Measurements from ENCODE around the gene AKNA.

AKNA gene

GRCh38 chr9:114431770-114432169 is 44.0 kb upstream of the AKNA start:
- Histone ChIP-seq H3K9ac (ENCODE audit: low read length) (no peak overlapping the region), H2AFZ (ENCODE audit: low read length) (no peak overlapping the region), H3K36me3 (replicated peaks; ENCODE audit: insufficient read depth, low read length) (no peaks in the 10 kb centered on the region), H3K4me2 (ENCODE audit: low read depth, low read length) (no peak overlapping the region), H3K4me1 (ENCODE audit: low read length) (no peaks in the 10 kb centered on the region), H3K79me2 (ENCODE audit: low read length) (peaks cover 52% of the 10 kb centered on the region), H3F3A (ENCODE audit: insufficient read depth, low read length) (no peaks in the 10 kb centered on the region), H3K27ac (ENCODE audit: low read length) (no peak overlapping the region), H3K9me3 (replicated peaks; ENCODE audit: insufficient read depth, low read length) (no peaks in the 10 kb centered on the region), H3K27me3 (replicated peaks; ENCODE audit: insufficient read depth, low read length) (no peaks in the 10 kb centered on the region), H4K20me1 (ENCODE audit: insufficient read depth, low read length) (no peaks in the 10 kb centered on the region), H3K4me3 (ENCODE audit: low read length) (no peak overlapping the region), H3K9me2 (replicated peaks; ENCODE audit: insufficient read depth, low read length) (no peaks in the 10 kb centered on the region)
- TF ChIP-seq EZH2 (optimal IDR thresholded peaks at IDR 0.05; ENCODE audit: low read depth, low read length) (no peak), CTCF (IDR thresholded peaks at IDR 0.05; ENCODE audit: low read length) (no peak), EZH2phosphoT487 (IDR thresholded peaks at IDR 0.05; ENCODE audit: low read length) (no peak)
- no peak for DNase-seq

- no peak for DNase-seq
- Histone ChIP-seq H3K79me2 (ENCODE audit: low read length) (peaks cover 48% of the 10 kb centered on the region), H3F3A (ENCODE audit: insufficient read depth, low read length) (no peaks in the 10 kb centered on the region), H3K27me3 (replicated peaks; ENCODE audit: insufficient read depth, low read length) (no peaks in the 10 kb centered on the region), H3K36me3 (replicated peaks; ENCODE audit: insufficient read depth, low read length) (no peaks in the 10 kb centered on the region), H3K4me1 (ENCODE audit: low read length) (no peaks in the 10 kb centered on the region), H3K4me3 (ENCODE audit: low read length) (no peak overlapping the region), H3K9me3 (replicated peaks; ENCODE audit: insufficient read depth, low read length) (no peaks in the 10 kb centered on the region), H3K9me2 (replicated peaks; ENCODE audit: insufficient read depth, low read length) (no peaks in the 10 kb centered on the region), H3K27ac (ENCODE audit: low read length) (no peak overlapping the region), H3K4me2 (ENCODE audit: low read depth, low read length) (no peak overlapping the region), H3K9ac (ENCODE audit: low read length) (no peak overlapping the region), H4K20me1 (ENCODE audit: insufficient read depth, low read length) (no peaks in the 10 kb centered on the region), H2AFZ (ENCODE audit: low read length) (no peak overlapping the region)
- TF ChIP-seq CTCF (IDR thresholded peaks at IDR 0.05; ENCODE audit: low read length): no peak
- no peak for TF ChIP-seq EZH2 (optimal IDR thresholded peaks at IDR 0.05; ENCODE audit: low read depth, low read length)
- TF ChIP-seq EZH2phosphoT487 (IDR thresholded peaks at IDR 0.05; ENCODE audit: low read length): no peak
These were observed 43.2 kb upstream of the AKNA start for GRCh38 chr9:114431003-114431402.

- no peak for DNase-seq
- no peak for TF ChIP-seq EZH2phosphoT487 (IDR thresholded peaks at IDR 0.05; ENCODE audit: low read length)
- no peak for TF ChIP-seq CTCF (IDR thresholded peaks at IDR 0.05; ENCODE audit: low read length)
- no peak for TF ChIP-seq EZH2 (optimal IDR thresholded peaks at IDR 0.05; ENCODE audit: low read depth, low read length)
- H3K27ac ChIP-seq (ENCODE audit: low read length): no peak overlapping the region
- H3K27me3 ChIP-seq (replicated peaks; ENCODE audit: insufficient read depth, low read length): no peaks in the 10 kb centered on the region
- H3K36me3 ChIP-seq (replicated peaks; ENCODE audit: insufficient read depth, low read length): no peaks in the 10 kb centered on the region
- H3K4me2 ChIP-seq (ENCODE audit: low read depth, low read length): no peak overlapping the region
- no peaks in the 10 kb centered on the region for H4K20me1 ChIP-seq (ENCODE audit: insufficient read depth, low read length)
- H3K9ac ChIP-seq (ENCODE audit: low read length): no peak overlapping the region
- no peaks in the 10 kb centered on the region for H3K4me1 ChIP-seq (ENCODE audit: low read length)
- H3K9me3 ChIP-seq (replicated peaks; ENCODE audit: insufficient read depth, low read length): no peaks in the 10 kb centered on the region
- H3K4me3 ChIP-seq (ENCODE audit: low read length): no peak overlapping the region
- H3K79me2 ChIP-seq (ENCODE audit: low read length): peaks cover 49% of the 10 kb centered on the region
- H2AFZ ChIP-seq (ENCODE audit: low read length): no peak overlapping the region
- H3K9me2 ChIP-seq (replicated peaks; ENCODE audit: insufficient read depth, low read length): no peaks in the 10 kb centered on the region
- H3F3A ChIP-seq (ENCODE audit: insufficient read depth, low read length): no peaks in the 10 kb centered on the region
These were observed 42.7 kb upstream of the AKNA start for GRCh38 chr9:114430457-114430856.
